Islet precursor cell (in vitro differentiated cells): ENCODE measurements around the gene SRSF4.
"Not testable (repeated sequence)": the region's sequence is repeated elsewhere in the genome, so short reads cannot be mapped to it uniquely, and the experiment has no call there.

Experiments
- DNase-seq: peaks from one replicate; pipeline ENCODE4 v3.0.0-alpha.2; 2018

Gene SRSF4

DNA sequence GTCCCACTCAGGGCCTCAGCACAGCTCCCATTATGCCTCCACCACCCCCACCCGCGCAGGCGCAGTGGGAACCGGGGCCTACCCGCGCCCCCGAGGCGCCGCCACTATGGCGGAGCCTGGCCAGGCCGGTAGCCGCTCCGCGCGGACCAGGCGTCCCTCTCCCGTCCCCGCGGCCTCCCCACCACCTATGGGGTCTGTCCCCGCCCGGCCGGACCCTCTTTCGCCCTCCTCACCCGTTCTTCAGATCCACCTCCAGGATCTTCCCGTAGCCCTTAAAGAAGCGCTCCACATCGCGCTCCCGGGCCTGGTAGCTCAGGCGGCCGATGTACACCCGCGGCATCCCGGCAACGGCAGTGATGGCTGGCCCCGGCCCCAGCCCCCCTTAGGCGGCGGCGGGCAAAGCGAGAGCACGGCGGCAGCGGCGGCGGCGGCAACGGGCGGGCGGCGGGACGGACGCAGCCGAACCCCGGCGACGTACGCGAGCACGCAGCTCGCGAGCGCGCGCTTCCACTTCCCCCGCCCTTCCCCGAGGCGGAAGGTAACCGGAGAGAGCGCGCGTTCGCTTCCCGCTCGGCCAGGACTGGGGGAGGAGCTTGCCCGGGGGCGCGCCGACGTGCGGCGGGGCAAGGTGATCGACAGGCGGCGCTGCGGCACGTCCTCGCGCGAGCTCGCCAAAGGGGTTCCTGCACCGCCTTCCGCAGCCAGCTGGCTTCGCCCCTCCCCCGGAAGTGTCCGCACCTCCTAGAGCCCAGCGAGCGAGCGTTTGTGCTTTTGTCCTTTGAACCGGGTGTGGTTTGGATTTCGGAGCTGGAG, at the start of gene SRSF4:
Gene SRSF4 (minus strand): TSS at position 488 of the 813 bp plus-strand sequence. CDS start 148 bp downstream, at position 340.
- DNase-seq = peak; percentile 99

DNA sequence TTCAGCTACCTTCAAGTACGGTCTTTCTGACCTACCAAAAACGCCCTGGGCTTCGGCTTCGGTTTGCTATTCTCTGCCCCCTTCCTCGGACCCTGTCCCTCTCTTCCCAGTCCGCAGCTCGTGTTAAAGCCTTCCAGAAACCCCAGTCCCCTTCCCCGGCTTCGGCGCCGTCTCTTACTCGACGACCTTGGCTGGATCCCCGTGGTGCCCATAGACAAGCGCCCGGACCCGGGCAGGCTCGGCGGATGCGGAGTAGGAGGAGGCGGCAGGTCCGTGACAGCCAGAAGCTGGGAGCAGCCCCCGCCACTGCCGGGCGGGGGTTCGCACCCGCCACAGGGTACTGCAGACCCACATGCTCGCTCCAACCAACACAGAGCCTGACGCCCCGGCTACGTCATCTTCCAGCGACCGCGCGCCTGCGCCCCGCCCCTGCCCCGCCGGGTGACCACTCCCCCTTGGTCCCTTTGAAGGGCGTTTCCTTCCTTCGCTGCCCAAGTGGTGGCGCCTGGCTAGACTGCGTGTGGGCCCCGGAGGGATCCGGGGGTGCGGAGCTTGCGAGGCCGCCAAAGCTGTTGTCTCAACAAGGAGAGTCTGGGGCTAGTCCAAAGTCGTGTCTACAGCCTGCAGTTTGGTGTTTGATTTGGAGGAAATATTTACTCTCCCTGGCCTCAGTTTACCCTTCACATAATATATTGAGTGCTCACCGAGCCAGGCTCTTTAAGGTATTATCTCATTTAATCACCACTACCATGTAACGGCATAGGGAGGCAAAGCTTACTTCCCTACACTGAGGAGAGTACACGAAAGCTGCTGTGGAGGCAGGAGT, 49.1 kb upstream of the SRSF4 start, which contains the start of gene MECR:
Gene MECR (minus strand): TSS at position 382 of the 826 bp plus-strand sequence. CDS start 28 bp downstream, at position 354.
- DNase-seq = peak; percentile 98

DNA sequence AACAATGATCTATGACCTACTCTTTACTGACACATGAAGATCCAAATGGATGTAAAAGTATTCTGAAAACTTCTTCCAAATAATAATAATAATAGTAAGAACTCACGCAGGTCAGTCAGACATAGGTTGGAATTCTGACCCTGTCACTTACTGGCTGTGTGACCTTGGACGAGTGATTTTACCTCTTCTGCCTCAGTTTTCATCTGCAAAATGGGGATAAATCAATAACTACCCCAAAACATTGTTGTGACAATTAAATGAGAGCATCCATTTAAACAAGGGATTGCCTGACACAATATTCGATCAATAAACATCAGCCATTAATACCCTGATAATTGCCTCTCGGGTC, 48.5 kb upstream of the SRSF4 start:
- DNase-seq = no peak

DNA sequence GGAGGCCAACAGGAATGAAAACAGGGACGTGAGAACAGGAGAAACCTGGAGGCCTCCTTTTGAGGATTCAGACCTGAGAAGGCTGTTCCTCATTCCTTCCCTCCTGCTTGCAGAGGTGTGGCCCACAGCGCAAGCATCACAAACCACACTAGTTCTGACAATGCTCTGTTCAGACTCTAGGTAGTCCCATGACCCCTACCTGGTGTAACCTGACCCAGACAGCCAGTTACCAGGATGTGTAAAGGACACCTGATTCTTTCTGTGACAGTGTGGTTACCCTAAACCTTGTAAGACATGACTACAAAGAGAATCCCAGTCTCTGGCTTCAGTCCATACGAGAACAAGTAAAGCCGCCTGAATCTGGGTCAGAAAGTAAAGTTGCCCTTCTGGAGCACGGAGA, 45.8 kb upstream of the SRSF4 start:
- peak; percentile 94 for DNase-seq

DNA sequence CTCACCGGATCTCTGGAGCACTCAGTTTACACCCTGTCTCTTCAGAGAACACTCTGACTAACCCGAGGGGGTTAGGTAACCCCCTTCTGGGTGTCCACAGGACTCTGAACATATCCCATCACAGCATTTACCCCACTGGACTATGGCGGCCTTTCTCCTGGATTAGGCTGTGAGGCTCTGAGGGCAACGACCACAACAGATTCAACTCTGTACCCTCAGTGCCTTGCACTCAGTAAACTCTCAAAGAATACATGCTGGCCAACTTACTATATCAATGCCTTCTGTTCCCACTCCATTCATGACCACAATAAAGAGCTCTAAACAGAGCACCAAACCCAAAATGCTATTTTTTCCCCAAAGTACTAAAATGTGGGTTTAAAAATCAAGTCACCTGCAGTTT, 43.7 kb upstream of the SRSF4 start:
- no peak for DNase-seq

DNA sequence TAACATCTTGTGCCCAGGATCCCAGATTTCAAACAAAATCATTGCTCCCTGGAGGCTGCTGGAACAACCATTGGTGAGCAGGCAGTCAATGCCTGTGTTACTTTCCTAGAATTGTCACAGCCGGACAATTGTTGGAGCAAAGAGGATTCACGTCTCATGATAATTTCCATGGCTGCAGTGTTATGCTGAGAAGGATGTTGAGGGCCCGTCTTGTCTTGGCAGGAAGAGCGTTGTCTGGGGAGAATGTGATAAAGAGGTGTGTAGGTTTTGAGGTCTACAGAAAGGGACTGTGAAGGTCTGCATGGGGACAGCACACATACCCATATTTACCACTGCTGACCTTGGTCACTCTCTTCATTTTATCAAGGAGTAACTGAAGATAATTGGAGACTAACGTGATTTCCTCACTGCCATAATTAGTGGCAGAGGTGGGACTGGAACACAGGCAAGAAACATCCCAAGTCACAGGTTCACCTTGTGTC, 42.7 kb upstream of the SRSF4 start:
- no peak for DNase-seq

DNA sequence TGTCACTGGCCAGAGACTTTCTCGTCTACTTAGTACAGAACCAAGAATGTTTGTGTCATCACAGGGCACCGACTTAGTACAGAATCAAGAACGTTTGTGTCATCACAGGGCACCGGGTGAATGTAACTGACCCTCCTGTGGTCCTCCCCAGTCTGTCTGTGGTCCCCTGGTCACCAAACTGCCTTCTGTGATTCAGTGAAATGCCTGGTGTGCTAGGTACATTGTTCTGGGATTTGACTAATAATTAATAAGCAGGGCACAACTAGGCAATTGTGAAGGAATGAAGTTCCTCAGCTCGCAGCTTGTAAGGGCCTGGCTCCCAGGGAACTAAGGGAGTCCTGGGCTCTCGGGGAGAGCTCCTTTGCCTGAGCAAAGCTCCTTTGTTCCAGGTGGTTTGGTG, 41.8 kb upstream of the SRSF4 start:
- DNase-seq = no peak

DNA sequence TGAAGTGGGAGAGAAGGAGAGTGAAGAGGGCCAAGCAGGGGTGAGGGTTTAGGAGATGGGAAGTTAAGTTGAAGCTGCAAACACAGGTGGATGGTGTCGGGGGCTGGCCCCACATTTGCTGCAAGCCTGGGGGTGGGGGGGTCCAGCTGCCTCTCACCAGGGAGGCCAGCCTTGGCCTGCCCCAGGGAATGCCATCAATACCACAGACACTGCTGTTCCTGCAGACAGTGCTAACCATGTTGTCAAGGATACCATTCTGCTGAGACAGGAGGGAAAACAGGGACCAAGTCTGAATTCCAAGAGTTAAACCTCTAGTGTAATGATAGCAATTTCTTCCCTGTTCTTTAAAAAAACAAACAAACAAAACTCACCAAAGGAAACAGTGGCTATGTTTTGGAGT, 41.0 kb upstream of the SRSF4 start:
- DNase-seq = no peak

DNA sequence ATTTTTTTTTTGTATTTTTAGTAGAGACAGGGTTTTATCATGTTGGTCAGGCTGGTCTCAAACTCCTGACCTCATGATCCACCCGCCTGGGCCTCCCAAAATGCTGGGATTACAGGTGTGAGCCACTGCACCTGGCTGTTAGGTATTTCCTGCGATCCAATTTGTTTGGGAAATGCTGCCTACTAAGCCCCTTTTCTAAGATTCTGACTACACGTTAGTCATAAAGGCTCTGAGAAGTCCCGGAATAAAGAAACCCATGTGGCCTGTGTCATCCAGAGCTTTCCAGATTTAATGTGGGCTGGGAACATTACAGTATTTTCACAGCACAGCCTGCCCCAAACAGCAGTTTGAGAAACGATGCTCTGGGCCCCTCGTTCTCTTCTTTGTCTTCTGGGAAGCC, 40.6 kb upstream of the SRSF4 start:
- not testable (repeated sequence) for DNase-seq

DNA sequence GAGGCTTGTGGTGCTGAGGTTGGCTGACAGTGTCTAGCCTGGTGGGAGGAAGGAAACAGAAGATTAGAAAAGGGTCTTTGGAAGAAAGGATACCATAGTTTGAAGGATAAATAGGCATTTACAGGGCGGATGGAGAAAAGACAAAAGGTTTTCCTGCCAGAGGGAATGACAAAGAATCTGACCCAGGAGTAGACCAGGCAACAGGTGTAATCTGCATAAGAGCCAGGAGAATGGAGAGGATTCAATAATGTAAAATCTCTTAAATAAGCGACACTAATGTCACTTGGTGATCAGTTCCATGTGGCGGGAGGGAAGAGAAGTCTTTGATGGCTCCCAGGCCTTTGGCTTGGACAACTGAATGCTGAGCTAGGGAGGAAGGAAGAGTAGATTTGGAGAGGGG, 39.6 kb upstream of the SRSF4 start:
- no peak for DNase-seq

DNA sequence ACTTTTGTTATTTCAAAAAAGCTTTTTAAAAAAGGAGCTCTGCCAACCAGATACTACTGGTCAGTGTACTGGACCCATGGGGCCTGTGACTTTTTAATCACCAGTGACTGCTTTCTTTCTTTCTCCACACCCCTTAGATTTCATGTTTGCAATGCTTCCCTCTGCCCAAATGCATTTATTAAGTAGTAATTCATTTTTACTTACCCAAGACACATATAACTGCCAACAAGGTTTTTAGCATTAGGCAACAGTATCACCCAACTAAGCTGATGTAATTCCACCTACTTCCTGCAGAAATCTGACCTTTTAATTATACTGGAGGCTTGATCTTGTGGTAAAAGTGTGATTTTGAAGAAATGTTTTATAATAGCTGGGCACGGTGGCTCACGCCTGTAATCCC, 36.5 kb upstream of the SRSF4 start:
- DNase-seq = no peak

DNA sequence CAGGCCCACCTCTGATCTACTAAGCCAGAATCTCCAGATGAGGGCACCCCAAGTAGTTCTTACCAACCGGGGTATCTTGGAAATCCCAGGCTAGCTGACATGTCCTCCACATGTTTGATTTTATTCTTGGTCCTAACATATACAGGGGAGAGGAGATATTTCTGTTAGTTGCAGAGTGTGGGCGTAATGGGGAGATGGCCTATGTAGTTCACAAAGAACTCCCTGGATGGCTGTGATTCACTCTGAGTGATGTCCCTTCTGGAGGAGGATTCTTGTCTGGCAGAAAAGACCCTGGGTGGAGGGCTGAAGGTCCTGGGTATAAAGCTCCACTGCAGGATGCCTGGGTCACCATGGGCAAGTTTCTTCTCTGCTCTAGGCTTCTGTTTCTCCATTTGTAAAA, 35.9 kb upstream of the SRSF4 start:
- DNase-seq = no peak

DNA sequence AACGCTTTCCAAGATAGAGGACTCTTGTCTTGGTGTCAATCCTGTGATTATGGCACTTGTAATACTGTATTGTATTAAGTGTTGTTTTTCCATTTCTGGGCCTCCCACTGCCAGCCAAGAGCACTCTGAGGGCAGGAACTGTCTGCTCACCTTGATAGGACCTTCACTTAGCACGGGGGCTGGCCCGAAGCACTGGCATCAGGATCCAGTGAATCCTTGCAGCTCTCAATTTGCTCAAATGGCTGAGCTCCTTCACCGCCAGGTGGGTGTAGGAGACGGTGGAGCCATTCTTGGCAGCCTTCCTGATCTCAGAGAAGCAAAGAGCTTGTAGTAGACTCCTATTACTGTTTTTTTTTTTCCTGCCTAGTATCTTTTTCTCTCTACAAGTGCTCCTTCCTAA, 31.4 kb upstream of the SRSF4 start:
- no peak for DNase-seq

DNA sequence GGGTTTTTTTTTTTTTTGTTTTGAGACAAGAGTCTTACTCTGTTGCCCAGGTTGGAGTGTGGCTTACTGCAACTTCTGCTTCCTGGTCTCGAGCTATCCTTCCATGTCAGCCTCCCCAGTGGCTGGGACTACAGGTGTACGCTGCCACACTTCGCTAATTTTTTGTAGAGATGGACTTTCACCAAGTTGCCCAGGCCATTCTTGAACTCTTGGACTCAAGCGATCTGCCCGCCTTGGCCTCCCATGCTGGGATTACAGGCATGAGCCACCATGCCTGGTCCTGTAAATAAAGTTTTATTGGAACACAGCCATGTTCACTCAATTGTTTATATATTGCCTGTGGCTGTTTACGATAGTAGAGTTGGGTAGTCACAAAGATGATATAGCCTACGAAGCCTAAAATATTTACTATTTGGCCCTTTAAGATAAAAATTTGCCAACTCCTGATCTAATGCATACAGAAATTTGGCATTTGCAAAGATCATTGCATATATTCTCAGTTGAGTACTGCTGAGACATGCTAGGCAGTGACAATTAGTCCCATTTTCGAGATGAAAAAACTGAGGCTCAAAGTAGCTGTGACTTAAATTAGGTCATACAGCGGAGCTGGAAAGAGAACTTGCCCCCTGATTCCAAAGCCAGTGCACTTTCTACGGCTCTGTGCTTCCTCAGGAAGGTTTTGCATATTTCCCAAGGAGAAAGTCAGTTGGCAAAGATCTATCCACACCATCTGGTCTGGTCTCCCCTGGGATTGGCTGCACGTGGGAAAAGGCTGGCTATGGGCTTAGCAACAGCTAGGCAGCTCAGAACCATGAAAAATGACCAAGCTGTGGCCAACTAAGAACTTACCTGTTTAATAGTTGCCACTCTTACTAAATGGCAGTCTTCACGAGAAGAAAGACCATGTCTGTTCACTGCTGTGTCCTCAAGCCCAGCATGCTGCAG, 29.7 kb upstream of the SRSF4 start:
- DNase-seq = no peak

DNA sequence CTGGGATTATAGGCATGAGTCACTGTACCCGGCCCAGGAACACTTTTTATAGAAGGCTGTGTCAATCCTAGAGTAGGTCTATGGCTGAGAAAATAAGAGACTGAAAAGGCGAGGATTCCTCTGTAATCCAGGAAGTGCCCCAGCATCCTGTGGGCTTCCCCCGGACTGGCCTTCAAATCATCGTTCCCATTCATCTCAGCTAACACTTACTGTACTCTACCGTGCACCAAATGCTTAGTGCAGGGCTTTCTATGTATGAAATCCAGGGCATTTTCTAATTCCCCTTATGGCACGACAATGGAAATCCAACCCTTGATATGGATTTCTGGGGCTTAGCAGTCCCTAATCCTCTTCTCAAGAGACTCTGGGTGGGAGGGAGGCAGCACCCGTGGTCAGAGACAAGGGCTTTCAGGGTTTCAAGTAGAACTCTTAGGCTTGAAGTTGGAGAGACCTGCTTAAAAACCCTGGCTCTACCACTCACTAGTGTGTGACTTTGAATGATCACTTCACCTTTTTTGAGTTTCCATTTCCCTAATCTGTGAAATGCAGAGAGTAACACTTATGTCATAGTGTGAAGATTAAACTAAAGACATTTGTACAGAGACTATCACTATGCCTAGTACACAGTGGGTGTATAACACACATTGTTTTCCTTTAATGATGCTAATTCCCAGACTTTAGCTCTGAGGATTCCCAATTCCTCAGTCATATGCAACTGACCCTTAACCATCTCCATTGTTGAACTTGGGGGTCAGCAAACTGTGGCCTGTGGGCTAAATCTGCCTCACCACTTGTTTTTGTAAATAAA, 28.8 kb upstream of the SRSF4 start:
- no peak for DNase-seq

DNA sequence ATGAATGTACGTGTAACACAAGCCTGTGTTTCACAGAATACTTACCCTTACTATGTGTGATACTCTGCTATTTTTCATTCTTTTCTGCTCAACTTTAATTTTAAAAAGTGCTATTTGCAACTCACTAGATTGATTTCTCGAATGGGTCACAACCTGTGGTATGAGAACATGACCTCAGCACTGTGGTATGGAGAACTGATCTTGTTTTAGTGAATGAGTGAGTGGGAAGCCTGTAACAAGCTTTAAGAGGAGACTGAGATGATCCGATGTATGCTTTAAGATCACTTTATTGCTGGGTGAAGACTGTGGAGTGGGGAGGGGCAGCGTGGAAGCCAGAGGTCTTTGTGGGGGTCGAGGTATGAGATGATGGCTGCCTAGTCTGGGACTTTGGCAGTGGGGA, 27.5 kb upstream of the SRSF4 start:
- DNase-seq = no peak

DNA sequence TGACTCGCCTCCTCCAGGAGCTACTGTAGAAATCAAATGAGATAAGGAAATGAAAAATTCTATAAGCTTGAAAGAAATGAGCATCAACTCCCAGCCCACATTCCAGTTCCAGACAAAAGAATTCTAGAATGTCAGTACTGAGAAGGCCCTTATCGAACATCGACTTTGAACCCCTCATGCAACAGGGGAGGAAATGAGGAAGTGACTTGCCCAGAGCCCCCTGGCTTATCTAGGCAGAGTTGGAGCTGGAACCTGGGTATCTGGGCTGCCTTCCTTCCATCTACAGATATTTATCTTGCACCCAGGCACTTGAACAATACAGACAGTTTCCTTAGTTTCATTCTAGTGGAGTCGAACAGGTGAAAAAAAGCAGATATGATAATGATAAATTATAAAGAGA, 26.7 kb upstream of the SRSF4 start:
- no peak for DNase-seq

DNA sequence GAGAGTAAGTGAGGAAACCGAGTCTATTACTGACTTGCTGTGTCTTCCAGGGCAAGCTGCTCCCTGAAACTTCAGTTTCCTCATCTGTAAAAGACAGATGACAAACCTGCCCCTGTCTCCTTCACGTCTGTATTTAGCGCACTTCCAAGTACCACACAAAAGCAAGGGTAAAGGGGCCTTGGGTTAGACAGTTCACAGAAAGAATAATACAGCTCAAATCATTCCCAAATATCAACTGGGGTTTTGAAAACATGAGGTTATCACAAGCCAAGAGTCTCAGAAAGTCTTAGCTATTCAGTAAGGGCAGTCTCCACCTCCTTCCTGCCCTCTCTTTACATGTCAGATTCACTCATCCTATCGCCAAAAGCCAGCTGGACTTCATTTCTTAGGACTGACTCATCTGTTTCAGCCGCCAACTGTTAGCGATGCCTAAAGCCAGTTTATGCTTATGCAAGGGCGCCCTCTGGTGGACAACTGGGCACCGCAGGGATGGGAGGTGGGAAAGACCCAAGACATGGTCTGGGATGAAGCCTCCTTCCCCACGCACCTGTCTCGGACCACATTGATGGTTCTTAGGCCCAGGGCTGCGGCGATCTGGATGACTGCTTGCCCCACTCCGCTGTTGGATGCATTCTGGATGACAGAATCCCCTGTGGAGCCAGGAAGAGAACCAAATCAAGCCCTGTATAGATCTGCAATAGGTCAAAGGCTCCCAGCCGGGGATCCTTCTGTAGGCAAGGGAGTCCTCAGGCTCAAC, 21.1 kb upstream of the SRSF4 start:
- DNase-seq = peak; percentile 98

DNA sequence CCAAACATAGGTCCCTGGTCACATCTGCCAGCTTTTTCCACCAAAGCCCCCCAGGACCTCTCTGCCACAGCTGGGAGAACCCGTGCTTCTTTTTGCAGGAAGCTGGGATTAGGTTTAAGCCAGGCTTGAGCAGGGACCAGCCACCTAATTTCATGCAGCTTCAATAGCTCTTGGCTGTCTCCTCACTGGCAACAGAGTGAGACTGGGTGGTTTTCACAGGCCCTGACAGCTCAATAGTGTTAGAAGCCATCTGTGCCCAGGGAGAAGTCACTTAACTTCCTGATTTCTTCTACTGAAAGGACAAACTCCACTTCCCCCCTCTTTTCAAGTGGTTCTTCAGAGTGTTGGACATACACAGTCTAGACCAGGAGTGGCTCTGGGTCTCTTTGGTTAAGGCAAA, 20.4 kb upstream of the SRSF4 start:
- DNase-seq = no peak

DNA sequence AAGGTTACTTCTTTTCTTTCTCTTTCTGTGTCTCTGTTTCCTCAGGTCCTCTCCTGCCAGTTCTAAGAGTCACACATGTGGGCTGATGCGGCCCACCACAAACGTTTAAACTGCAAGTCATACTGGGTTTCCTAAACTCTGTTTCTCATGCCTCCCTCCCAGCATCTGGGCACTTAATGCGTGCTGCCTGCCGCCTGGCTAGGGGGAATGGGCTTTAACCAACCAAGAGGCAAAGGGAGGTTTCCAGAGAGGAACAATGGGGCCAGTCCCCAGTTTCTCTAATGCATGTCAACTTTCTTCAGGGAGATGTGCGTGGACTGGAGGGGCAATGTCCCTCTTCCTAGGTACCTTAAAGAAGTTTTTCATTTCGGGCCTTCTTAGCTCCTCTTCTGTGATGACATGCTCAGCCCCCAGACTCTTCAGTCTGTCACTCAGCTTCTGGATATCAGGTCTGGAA, 19.9 kb upstream of the SRSF4 start:
- DNase-seq = no peak
